ENCODE measurements around the gene ZNF653. TPM values are rescaled to one million over a fixed set of nuclear protein-coding genes. Genes with fewer than 3 reads are reported as not detected.

The ZNF653 gene
- total and polyA plus RNA-seq, 2 donors (not counting 1 experiment from before 2014, with no cell fraction given): 24.2 to 26.2 TPM

- no peak overlapping the region for H3K4me3 ChIP-seq (ENCODE audit: control extremely low read depth in 1 of 5, extremely low read depth in 1 of 5, insufficient read depth in 1 of 5, low read depth in 2 of 5, low read length in 4 of 5)
- H3K36me3 ChIP-seq (replicated peaks in 1 of 2; ENCODE audit: control extremely low read depth in 1 of 2, control insufficient read depth in 1 of 2, extremely low read depth in 1 of 2, insufficient read depth in 2 of 2, low read length in 1 of 2): peaks cover 0 to 34% of the 10 kb centered on the region in 2 experiments
- ChIA-PET CTCF (no interaction called here), POLR2A (interaction anchor here (0.6 kb wide), 1 partner anchor 40 kb away, joined by 4 read pairs; no protein-coding TSS in a partner anchor)
- ATAC-seq (ENCODE audit: low read depth): no peak
- DNase-seq: no peak
- H3K4me2 ChIP-seq (replicated peaks; ENCODE audit: low read depth, low read length, poor library complexity, severe bottlenecking): no peak overlapping the region
- H3K9me3 ChIP-seq (ENCODE audit: control extremely low read depth in 1 of 3, control insufficient read depth in 2 of 3, insufficient read depth in 1 of 3, low read length in 2 of 3): no peaks in the 10 kb centered on the region
- H3K79me2 ChIP-seq (ENCODE audit: control insufficient read depth, insufficient read depth, low read length): peaks cover 10% of the 10 kb centered on the region
- no peak for TF ChIP-seq EZH2 (IDR thresholded peaks at IDR 0.05; ENCODE audit: borderline replicate concordance, insufficient read depth, low read depth, low read length, poor library complexity, severe bottlenecking)
- H2AFZ ChIP-seq (ENCODE audit: insufficient read depth, low read depth, low read length, poor library complexity, severe bottlenecking): no peak overlapping the region
- Mint-ChIP-seq H3K27ac (no peak overlapping the region), H3K4me3 (no peak overlapping the region), H3K4me1 (peaks cover 38% of the 10 kb centered on the region), H3K27me3 (no peaks in the 10 kb centered on the region), H3K9me3 (ENCODE audit: insufficient read depth) (no peaks in the 10 kb centered on the region)
- intact Hi-C loops (cut with micrococcal nuclease): no loop called here
- no peaks in the 10 kb centered on the region for H3K27me3 ChIP-seq (replicated peaks in 1 of 4; ENCODE audit: control extremely low read depth in 1 of 4, control insufficient read depth in 3 of 4, insufficient read depth in 4 of 4, low read length in 3 of 4)
- no peak overlapping the region for H3K27ac ChIP-seq (ENCODE audit: low read length in 2 of 2)
- peaks cover 22 to 39% of the 10 kb centered on the region in 2 donors for H3K4me1 ChIP-seq (ENCODE audit: control insufficient read depth in 2 of 2, insufficient read depth in 2 of 2, low read length in 2 of 2)
- H4K20me1 ChIP-seq (ENCODE audit: control insufficient read depth, insufficient read depth, low read length, poor library complexity, severe bottlenecking): peaks cover 31% of the 10 kb centered on the region
- WGBS (ENCODE audit: insufficient coverage): 94% methylated on average over 24 of the region's 26 CpGs
- no peak overlapping the region for H3K9ac ChIP-seq (ENCODE audit: low read length)
Measured at GRCh38 chr19:11551603-11552235, 46.1 kb upstream of the ZNF653 start.

GRCh38 chr19:11550265-11550664 lies 44.6 kb upstream of the ZNF653 start:
- peaks cover 28% of the 10 kb centered on the region for H3K4me1 Mint-ChIP-seq
- H3K4me3 Mint-ChIP-seq: no peak overlapping the region
- Histone ChIP-seq H3K36me3 (replicated peaks in 1 of 2; ENCODE audit: control extremely low read depth in 1 of 2, control insufficient read depth in 1 of 2, extremely low read depth in 1 of 2, insufficient read depth in 2 of 2, low read length in 1 of 2) (peaks cover 0 to 30% of the 10 kb centered on the region in 2 experiments), H3K27ac (ENCODE audit: low read length in 2 of 2) (no peak overlapping the region), H3K79me2 (ENCODE audit: control insufficient read depth, insufficient read depth, low read length) (no peaks in the 10 kb centered on the region), H3K9ac (ENCODE audit: low read length) (no peak overlapping the region), H3K4me3 (ENCODE audit: control extremely low read depth in 1 of 5, extremely low read depth in 1 of 5, insufficient read depth in 1 of 5, low read depth in 2 of 5, low read length in 4 of 5) (no peak overlapping the region), H3K27me3 (replicated peaks in 1 of 4; ENCODE audit: control extremely low read depth in 1 of 4, control insufficient read depth in 3 of 4, insufficient read depth in 4 of 4, low read length in 3 of 4) (no peaks in the 10 kb centered on the region), H3K9me3 (ENCODE audit: control extremely low read depth in 1 of 3, control insufficient read depth in 2 of 3, insufficient read depth in 1 of 3, low read length in 2 of 3) (no peaks in the 10 kb centered on the region), H3K4me2 (replicated peaks; ENCODE audit: low read depth, low read length, poor library complexity, severe bottlenecking) (no peak overlapping the region), H4K20me1 (ENCODE audit: control insufficient read depth, insufficient read depth, low read length, poor library complexity, severe bottlenecking) (peaks cover 17% of the 10 kb centered on the region), H2AFZ (ENCODE audit: insufficient read depth, low read depth, low read length, poor library complexity, severe bottlenecking) (no peak overlapping the region), H3K4me1 (ENCODE audit: control insufficient read depth in 2 of 2, insufficient read depth in 2 of 2, low read length in 2 of 2) (peaks cover 19 to 33% of the 10 kb centered on the region in 2 donors)
- peak overlapping the region; percentile 26 for H3K27ac Mint-ChIP-seq
- CTCF ChIA-PET: no interaction called here
- ATAC-seq (ENCODE audit: low read depth): no peak
- no peak for DNase-seq
- no peak for TF ChIP-seq CTCF (IDR thresholded peaks at IDR 0.05)
- TF ChIP-seq EZH2 (IDR thresholded peaks at IDR 0.05; ENCODE audit: borderline replicate concordance, insufficient read depth, low read depth, low read length, poor library complexity, severe bottlenecking): no peak
- H3K9me3 Mint-ChIP-seq (ENCODE audit: insufficient read depth): no peaks in the 10 kb centered on the region
- 96% methylated on average over 7 of the region's 8 CpGs for WGBS (ENCODE audit: insufficient coverage)
- POLR2A ChIA-PET: no interaction called here
- intact Hi-C loops (cut with micrococcal nuclease): no loop called here
- H3K27me3 Mint-ChIP-seq: no peaks in the 10 kb centered on the region
